ENCODE data around the gene NUSAP1.
"Not testable (repeated sequence)": the region's sequence is repeated elsewhere in the genome, so short reads cannot be mapped to it uniquely, and the experiment has no call there.

Gene NUSAP1, protein sequence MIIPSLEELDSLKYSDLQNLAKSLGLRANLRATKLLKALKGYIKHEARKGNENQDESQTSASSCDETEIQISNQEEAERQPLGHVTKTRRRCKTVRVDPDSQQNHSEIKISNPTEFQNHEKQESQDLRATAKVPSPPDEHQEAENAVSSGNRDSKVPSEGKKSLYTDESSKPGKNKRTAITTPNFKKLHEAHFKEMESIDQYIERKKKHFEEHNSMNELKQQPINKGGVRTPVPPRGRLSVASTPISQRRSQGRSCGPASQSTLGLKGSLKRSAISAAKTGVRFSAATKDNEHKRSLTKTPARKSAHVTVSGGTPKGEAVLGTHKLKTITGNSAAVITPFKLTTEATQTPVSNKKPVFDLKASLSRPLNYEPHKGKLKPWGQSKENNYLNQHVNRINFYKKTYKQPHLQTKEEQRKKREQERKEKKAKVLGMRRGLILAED

DNA sequence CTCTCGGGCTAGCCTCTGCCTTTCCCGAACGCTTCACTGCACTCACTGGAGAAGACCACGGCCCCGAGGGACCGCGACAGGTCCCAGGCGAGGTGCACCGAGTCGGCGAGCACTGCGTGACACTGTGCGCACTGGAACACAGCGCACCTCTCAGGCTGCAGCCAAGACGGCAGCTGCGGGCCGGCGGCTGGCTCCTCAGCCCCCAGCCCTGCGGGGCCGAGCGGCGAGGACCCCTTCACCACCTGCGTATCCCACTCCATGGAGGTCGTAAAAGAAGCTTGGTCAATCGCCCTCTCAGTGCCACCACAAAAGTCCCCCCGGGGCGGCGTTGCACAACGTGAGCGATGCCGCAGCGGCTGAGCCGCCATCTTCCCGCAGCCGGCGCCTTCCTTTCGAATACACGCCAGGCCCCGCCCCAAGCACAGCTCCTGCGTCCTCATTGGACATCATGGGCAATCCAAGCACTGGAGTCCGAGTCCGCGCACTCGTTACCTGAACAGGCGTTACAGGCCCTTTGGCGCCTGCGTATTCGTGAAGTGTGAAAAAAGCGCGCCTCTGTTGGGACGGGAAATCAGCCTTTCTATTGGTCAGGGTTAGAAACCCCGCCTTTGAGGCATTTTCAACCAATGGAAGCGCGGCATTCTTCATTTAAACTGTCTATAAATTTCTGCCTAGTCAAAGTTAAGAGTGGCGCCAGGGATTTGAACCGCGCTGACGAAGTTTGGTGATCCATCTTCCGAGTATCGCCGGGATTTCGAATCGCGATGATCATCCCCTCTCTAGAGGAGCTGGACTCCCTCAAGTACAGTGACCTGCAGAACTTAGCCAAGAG, at the start of gene NUSAP1, which contains the start of gene OIP5:
Gene NUSAP1 (plus strand): TSS at position 688 of the 832 bp plus-strand sequence. CDS start 77 bp downstream, at position 765.
Gene OIP5 (minus strand): TSS at position 398 of the 832 bp plus-strand sequence. CDS start 30 bp downstream, at position 368.
- DNase-seq = peak; percentile 95

DNA sequence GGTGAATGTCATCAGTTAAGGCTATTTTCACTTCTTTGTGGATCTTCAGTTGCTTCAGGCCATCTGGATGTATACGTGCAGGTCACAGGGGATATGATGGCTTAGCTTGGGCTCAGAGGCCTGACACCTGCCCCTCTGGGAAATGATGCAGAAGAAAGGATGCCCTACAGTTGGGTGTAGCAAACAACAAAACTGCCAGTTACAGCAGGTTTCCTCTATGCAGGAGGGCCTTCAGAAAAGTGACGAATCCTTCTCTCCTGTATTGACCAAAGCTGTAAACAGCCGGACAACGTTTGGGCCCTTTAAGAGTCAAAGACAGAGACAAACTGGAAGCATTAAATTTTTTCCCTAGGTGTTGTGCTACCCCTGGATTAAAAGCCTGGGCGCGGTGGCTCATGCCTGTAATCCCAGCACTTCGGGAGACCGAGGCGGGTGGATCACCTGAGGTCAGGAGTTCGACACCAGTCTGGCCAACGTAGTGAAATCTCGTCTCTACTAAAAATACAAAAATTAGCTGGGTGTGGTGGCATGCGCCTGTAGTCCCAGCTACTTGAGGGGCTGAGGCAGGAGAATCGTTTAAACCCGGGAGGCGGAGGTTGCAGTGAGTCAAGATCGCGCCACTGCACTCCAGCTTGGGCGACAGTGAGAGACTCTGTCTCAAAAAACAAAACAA, 49.6 kb upstream of the NUSAP1 start:
- DNase-seq = not testable (repeated sequence)

DNA sequence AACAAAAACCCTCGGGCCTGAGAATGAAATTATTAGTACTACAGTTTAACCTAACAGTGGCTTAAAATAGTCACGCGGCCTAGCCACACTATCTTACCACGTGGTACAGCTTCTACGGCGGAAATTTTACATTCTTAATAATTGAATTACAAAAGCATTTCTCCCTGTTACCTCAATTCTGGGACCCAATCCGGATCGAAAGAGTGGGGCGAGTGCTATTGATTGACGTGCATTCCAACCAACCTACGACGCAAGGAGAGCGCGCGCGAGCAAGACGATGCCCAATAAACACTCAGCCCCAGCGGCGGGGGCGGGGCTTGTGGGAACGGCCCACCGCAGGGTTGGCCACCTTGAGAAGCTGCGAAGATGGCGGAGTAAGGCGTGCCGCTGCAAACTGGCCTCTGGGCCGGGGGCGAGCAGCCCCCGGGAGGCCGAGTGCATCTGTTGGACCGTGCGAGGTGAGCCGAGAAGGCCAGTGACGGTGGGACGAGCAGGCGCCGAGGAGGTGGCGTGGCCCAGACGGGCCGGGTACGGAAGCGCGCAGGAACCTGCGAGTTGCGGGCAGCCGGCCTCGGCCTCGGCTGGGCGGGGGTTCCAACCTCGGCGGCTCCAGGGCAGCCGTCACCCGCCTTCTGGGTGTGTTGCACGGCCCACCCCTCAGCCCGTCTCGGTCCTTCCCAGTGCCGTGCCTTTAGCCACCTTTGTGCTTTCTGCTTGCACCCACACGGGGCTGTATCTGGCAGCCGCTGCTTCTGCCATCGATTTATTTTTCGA, 48.8 kb upstream of the NUSAP1 start:
- peak; percentile 97 for DNase-seq

DNA sequence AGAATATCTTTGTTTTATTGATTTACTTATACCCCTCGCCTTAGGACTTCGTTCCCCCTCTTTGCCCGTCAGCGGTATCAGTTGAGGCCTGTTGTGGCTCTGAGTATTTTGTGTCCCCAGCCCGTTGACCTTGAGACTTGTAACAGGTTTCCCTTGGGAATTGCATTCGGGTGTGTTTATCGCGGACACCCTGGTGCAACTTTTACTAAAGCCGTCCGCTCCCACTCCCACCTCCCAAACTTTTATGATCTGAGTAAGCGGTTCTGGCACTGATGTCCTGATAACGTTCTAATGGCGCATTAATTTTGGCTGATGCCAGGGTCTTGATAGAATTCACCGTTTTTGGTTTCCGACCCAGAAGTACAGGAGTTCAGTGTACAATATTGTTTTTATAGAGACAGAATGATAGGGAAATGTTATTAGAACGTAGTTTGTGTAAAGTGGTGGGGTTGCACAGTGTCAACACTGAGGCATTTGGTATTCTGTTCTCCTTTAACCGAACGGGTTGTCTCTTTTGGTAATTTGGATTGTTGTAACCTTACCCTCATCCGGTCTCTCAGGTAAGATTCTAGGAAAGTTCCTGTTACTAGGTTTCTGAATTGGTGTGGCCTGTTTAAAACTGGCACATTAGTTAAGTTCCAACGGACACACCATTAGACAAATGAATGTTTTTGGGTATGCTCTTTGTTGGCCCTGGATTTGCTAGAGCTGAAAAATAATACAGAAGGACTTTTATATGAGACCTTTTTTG, 48.1 kb upstream of the NUSAP1 start:
- no peak for DNase-seq

DNA sequence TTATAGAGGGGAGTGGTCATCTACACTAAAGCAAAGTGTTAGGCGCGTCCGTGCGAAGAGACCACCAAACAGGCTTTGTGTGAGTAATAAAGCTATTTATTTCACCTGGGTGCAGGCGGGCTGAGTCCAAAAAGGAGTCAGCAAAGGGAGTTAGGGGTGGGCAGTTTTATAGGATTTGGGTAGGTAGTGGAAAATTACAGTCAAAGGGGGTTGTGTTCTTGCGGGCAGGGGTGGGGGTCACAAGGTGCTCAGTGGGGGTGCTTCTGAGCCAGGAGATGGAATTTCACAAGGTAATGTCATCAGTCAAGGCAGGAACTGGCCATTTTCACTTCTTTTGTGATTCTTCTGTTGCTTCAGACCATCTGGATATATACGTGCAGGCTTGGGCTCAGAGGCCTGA, 47.4 kb upstream of the NUSAP1 start:
- no peak for DNase-seq

DNA sequence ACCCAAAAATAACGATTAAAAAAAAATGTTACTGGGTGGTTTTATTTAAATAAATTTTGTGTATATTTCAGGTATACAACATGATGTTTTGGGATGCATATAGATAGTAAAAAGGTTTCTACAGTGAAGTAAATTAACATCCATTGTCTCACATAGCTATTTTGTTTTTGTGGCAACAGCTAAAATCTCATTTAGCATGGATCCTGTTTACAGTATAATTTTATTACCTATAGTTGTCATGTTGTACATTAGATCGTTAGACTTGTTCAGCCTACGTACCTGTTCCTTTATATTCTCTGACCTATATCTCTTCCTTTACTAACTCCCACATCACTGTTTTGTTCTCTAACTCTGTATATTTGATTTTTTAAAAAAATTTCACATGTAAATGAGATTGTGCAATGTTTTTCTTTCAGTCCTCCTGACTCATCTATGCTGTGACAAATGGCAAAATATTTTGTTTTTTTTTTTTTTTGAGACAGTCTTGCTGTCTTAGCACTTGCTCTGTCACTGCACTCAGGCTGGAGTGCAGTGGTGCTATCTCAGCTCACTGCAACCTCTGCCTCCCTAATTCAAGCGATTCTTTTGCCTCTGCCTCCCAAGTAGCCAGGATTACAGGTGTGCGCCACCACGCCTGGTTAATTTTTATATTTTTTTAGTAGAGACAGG, 45.9 kb upstream of the NUSAP1 start:
- no peak for DNase-seq

DNA sequence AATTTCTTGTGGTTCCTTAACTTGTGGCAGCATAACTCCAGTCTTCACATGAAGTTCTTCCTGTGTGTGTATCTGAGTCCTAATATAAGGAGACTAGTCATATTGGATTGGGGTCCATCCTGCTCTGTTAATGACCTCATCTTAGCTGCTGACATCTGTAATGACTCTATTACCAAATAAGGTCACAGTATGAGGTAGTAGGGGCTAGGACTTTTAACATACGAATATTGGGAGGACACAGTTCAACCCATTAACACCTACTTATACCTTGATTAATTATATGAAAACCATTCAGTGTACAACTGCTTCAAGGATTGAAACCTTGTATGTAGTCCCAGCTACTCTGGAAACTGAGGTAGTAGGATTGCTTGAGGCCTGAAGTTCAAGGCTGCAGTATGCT, 44.2 kb upstream of the NUSAP1 start:
- DNase-seq = no peak

DNA sequence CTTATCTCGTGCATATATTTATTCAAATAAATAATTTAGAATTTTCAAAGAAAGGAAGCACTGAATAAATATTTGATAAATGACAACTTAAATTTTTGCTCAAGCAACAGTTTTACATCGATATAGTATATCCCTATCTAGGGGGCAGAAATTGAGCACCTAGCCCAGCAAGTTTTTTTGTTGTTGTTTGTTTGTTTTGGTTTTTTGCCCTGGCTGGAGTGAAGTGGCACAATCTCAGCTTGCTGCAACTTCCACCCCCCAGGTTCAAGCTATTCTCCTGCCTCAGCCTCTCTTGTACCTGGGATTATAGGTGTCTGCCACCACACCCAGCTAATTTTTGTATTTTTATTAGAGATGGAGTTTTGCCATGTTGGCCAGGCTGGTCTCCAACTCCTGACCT, 42.7 kb upstream of the NUSAP1 start:
- DNase-seq = no peak

DNA sequence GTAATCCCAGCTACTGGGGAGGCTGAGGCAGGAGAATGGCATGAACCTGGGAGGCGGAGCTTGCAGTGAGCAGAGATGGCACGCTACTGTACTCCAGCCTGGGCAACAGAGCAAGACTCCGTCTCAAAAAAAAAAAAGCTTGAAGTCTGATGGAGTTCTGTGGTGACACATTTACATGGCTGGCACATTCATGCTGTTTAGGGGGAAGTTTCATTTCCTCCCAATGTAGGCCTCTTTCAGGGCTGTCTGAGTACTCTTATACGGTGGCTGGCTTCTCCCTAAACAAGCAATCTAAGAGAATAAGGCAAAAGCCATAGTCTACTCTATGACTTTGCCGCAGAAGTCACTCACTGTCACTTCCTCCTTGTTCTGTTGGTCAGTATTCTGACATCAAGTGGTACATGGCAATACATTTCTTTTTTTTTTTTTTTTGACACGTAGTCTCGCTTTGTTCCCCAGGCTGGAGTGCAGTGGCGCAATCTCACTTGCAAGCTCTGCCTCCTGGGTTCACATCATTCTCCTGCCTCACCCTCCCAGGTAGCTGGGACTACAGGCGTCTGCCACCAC, 41.5 kb upstream of the NUSAP1 start:
- no peak for DNase-seq

DNA sequence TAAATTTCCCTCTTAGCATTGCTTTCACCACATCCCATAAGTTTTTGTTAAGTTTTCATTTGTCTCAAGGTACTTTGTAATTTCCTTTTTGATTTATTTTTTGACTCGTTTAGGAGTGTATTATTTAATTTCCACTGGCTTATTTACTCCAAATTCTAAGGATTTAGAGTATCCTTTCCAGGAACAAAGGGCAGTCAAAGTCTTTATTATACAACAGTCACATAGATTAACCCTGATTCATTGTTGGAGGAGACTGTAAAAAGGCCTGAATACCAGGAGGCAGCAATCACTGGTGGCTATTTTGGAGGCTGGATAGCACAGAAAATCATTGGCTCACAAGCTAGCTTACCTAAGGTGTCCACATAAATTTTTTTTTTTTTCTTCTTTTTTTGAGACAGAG, 40.2 kb upstream of the NUSAP1 start:
- DNase-seq = no peak

DNA sequence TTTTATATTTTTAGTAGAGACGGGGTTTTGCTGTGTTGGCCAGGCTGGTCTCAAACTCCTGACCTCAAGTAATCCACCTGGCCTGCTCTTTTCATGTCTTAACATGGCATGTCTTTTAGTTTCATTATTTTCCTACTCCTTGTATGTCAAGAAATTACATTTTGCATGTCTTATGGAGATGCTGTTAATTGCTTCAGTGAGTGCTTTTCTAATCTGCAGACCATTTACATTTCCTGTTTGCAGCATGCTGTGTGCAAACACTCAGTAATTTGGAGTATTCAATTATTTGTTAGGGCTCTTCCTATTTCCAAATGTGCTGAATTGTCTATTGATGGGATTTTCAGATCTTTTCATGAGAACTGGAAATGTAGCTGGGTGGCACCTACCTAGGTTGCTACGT, 31.5 kb upstream of the NUSAP1 start:
- not testable (repeated sequence) for DNase-seq

DNA sequence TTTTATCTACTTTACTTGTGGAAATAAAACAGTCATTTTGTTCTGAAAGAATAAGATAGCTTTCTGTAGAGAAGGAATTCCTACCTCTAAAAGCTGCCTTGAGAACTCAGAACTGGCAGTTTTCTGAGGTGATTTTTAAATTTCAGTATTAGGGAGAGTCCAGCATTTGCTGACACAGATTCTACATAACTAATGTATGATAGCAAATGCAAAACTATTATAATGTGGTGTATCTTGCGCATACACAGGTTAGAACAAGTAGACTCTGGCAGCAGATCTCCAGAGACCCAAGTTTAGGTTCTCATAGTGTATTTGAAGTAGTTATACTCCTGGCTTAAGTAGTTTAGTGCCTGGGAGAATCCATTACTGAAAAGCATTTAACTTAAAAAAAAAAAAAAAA, 31.1 kb upstream of the NUSAP1 start:
- DNase-seq = no peak

DNA sequence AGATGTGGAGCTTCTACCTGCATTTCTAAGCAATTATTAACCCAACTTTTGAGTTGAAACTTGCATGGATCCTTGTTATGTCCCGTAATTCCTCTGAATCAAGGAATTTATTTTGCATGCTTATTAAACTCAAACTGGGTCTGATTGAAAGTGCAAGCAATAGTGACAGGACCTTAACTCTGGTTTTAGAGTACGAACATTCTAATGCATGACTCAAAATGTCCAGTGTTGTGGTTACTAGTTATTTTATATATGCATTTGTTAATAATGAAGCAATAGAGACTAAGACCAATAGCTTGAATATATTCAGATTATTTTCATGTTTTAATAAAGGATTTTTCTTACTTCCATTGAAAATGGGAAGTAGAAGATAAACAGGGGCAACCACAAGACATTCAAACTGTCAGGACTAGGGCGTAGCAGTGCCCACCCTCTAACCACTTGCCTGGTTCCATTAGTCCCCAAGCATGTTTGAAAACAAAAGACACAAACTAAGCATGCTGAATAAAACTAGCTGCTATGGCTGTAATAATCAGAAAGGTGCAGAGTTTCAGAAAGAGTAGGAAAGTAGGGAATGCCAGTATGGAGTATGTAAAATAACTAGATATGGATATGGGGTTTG, 28.4 kb upstream of the NUSAP1 start:
- no peak for DNase-seq

DNA sequence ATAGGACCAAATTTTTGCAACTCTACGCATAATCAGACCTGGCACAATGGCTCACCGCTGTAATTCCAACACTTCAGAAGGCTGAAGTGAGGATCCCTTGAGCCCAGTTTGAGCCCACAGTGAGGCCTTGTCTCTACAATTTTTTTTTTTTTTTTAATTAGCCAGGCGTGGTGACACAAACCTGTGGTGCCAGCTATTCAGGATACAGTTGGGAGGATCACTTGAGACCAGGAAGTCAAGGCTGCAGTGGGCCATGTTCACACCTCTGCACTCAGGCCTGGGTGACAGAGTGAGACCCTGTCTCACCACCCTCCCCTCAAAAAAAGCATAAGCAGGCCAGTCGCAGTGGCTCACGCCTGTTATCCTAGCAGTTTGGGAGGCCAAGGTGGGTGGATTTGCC, 25.0 kb upstream of the NUSAP1 start:
- no peak for DNase-seq

DNA sequence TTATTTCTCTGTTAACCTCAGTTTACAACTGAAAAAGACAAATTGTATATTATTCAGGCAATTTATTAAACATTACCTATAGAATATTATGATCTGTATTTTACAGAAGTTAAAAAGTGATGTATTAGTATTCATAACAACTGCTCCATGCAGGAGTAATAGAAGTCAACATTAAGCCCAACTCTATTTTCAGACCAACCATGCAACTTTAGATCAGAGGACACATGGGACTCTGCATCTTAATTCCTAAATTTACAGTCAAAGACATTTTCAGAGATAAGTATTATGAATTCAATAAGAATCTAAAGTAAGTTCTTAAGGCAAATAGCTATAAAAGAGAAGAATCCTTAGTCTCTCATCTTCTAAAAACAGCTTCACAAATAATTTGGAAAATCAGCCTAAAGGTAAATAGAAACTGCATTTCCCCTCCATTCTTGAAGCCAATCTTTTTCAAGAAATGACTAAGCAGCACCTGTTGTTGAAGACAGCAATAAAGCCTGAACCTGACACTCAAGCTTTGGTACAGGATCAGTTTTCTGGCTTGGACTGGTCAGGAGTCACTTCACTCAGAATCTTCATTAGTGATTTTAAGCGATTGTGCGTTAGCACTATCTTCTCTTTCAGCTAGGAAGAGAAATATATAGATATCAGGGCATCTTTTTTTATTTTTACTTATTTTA, 23.3 kb upstream of the NUSAP1 start:
- no peak for DNase-seq

DNA sequence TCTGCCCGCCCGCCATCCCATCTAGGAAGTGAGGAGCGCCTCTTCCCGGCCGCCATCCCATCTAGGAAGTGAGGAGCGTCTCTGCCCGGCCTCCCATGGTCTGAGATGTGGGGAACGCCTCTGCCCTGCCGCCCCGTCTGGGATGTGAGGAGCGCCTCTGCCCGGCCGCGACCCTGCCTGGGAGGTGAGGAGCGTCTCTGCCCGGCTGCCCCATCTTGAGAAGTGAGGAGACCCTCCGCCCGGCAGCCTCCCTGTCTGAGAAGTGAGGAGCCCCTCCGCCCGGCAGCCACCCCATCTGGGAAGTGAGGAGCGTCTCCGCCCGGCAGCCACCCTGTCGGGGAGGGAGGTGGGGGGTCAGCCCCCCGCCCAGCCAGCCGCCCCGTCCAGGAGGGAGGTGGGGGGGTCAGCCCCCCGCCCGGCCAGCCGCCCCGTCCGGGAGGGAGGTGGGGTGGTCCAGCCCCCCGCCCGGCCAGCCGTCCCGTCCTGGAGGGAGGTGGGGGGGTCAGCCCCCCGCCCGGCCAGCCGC, 11.8 kb upstream of the NUSAP1 start:
- not testable (repeated sequence) for DNase-seq

DNA sequence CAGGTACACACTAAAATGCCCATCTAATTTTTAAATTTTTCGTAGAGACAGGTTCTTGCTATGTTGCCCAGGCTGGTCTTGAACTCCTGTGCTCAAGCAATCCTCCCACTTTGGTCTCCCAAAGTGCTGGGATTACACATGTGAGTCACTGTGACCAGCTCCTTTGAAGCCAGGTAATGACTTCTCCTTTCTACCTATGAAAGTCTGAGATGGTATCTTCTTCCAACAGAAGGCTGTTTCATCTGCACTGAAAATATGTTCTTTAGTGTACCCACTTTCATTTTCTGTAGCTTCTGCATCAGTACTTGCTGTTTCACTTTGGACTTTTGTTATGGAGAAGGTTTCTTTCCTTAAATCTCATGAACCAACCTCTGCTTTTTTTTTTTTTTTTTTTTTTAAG, 9.1 kb upstream of the NUSAP1 start:
- DNase-seq = no peak

DNA sequence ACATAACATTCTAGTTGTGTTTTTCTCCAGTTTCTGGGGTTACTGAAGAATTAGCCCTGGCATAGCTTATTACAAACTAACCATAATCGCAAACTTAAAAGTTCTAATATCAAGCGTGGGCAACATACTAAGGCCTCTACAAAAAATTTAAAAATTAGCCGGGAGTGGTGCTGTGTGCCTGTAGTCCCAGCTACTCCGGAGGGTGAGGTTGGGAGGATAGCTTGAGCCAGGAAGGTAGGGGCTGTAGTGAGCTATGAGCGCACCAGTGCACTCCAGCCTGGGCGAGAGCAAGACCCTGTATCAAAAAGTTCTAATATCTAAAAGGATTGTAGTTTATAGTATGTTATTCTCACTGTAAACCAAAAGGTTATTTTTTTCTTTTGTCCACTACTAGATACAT, 1.4 kb upstream of the NUSAP1 start:
- no peak for DNase-seq

DNA sequence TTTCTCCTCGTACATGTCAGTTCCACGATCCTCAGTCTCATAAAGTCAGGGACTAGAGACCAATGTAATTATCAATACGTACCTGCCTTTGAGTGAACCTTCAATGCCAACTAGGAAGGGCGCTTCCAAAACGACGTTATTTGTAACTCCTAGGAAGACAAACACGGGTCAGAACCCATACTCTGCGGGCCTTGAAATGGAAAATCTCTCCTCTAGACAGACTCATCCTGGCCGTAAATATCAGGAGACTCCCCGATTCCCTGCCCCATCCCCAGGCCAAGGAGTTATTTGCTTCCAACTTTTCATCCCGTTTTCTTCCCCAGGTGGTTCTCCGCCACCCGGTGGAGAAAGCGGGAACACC, 868 bp upstream of the NUSAP1 start:
- no peak for DNase-seq
